ENCODE results near the gene KTI12.

GRCh38 chr1:52057255-52057654, 23.6 kb upstream of the KTI12 start:
- no peak for TF ChIP-seq CTCF (conservative IDR thresholded peaks at IDR 0.05; ENCODE audit: low read depth, low read length)
- no peak for TF ChIP-seq EZH2 (IDR thresholded peaks at IDR 0.05; ENCODE audit: borderline replicate concordance, low read depth, low read length, poor library complexity, severe bottlenecking)

Data from A673 (cell line).